Activated CD8-positive, alpha-beta memory T cell treated with anti-CD3 and anti-CD28 coated beads for 4 hours (primary cell): ENCODE measurements around the gene GLS.
"Not testable (repeated sequence)": the region's sequence is repeated elsewhere in the genome, so short reads cannot be mapped to it uniquely, and the experiment has no call there.

Experiments
- DNase-seq, 2 donors: peaks; one replicate each; pipeline ENCODE4 v3.0.0-alpha.2; 2020; ENCODE audit warnings: low read depth in 2 of 2

Gene GLS

DNA sequence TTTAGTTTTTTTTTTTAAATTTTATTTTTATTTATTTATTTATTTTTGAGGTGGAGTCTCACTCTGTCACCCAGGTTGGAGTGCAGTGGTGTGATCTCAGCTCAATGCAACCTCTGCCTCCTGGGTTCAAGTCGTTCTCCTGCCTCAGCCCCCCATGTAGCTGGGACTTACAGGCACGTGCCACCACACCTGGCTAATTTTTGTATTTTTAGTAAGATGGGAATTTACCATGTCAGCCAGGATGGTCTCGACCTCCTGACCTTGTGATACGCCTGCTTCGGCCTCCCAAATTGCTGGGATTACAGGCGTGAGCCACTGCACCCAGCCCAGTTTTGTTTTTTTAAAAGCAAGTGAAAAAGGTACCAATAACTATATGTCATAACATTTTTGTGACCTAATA, 5.2 kb downstream of the GLS start:
- not testable (repeated sequence) for DNase-seq

DNA sequence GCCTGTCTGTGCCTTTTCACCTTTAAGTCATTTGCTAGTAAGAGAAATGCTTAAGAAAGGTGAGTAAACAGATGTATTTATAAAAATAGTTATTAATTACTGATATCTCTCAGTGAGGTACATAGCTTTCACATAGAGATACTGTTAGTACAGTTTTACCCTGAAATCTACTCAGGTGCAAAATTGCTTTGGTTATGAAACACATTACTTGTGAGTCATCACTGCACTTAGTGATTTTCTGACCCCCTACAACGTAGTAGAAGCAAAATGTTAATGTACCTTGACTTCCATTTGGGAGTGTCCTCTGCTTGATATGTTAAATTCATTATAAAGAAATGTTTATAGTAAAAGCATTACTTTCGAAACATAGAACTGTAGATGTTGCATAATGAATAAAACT, 6.5 kb downstream of the GLS start:
- no peak for DNase-seq

DNA sequence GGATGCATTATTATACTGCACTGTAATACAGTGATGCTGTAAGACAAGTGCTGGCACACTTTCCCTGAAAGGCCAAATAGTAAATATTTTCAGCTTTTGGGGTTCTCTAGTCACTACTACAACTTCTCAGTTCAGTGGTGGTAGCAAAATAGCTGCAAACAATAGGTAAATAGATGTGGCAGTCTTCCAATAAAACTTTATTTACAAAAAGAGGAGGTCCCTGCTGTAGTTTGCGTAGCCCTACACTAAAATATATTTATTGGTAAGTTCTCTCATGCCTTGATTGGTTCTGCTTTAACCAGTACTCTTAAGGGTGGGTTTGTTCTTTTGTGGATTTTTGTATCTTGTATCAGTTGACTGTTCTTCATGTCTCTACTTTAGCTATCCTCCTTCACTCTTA, 7.8 kb downstream of the GLS start:
- no peak for DNase-seq

DNA sequence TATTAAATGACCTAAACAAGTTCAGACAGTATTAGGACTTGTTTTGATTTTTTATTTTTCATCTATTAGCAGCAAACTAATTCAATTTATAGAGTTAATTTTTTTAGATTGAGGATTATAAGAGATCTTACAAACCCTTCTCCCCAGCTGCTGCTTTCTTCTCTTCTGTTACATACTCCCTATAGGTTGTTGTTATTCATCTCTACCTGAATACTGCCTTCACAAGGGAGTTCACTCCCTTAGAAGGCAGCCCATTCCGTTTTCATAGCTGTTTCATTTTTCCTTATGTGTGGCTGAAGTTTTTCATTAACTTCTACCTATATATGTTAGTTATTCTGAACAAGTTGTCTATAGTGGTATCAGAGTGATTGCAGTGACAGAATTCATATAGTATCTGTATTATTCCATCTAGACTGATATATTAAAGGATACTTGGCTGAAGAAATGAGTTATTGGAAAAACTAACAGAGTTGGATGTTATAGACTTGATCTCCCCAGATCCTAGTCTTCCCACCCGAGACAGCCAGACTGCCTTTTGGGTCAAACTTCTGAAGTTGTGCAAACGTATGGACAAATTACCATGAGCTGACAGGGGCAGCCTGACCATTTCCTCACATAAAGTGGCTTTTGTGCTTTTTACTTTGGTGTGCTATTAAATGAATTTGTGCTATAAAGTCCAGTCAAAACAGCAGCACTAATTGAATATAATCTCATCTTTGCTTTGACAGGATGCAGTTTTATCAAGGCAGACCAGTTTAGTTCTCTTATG, 8.7 kb downstream of the GLS start:
- no peak for DNase-seq

DNA sequence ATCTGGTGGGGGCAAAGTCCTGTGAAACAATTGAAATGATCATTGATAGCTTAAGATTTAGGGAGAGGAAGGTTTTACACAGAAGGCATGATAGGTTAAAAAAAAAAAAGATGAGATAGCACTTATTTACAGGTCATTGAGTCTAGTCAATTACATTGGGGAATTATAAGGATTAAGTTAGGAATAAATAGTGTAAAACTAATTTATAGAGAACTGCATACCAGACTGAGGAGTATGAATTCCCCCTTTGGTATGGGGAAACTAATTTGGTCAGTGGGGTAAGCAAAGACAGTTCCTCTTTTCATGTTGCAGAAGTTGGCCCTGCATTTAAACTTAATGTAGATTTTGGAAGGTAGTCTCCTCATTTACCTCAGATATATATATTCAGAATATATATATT, 10.8 kb downstream of the GLS start:
- DNase-seq = no peak

DNA sequence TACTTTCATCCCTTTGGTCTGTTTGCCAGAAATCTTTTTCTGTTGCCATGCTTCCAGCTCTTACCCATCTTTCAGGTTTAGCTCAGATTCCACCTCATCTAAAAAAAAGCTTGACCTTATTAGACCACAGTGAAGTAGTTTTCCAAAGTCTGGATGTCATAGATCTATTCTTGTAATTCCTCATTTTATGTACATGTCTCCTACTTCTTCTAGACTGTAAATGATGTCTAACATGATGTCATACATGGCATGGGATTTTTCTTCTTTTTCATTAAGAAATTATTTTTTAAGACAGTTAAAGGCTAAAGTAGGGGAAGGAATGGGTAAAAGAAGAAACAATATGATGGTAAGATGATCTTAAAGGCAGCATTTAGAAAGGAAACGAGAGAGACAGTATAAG, 11.3 kb downstream of the GLS start:
- DNase-seq = no peak

DNA sequence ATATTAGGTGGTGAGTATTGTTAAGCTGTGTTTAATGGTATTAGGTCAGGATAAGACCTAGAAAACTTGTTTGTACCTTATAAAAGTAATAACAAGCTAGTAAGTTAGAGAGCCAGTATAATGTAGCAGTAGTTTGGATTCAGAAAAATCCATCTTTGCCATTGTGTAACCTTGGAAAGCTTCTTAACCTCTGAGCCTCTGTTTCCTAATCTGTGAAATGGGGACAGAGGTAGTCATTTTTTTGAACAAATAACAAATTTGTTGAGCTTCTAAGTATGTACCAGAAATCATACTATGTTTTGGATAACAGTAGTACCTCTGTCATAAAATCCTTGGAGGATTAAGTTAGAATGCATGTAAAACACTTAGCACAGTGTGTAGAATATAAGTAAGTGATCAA, 12.5 kb downstream of the GLS start:
- DNase-seq = no peak

DNA sequence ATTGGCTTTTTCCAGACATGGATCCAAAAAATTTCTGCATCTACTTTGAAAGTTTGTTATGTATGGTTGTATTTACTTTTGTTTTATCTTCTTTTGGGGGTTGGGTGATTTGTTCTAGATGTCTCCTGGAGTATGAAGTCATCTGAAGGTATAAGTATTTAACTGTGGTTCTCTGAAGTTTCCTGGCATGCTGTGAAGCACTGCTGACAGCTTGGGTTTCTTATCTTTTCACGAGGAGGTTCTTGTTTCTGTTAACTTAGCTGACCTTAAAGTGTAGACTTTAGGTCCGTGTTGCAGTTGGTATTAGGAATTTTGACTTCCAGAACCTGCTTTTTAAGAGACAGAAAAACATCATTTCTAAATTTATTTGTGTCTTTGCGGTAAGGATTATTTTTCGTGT, 15.9 kb downstream of the GLS start:
- no peak for DNase-seq

DNA sequence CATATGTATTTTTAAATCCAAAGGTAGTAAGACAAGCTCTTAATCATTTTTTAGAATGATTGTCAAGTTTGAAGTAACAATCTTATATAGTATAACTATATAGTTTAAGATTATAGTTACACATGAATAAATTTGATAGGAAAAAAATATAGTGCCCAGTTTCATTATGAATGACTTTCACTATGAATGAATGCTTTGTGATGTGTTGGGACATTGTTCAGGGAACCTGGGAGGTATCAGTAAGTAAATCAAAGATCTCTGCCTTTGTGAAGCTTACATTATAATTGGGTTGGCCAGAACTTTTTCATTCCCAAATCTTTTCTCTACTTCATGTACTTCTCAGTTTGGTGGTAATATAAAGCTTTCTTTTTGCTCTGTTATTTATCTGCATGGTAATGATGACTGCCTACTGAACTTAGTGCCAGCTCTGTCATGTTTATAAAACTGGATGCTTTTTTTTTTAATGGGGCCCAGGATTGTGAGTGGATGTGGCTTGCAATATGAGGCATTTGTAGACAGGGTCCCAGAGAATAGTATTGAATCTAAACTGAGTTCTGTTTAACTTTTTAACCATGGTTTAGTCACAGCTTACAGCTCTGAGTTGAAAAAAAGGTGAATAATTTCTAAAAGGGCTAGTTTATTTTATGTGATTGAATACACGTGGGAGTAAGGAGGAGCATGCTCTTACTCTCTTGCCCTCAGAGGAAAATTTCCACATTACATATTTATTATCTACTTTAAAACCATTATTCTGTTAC, 23.3 kb downstream of the GLS start:
- no peak for DNase-seq

DNA sequence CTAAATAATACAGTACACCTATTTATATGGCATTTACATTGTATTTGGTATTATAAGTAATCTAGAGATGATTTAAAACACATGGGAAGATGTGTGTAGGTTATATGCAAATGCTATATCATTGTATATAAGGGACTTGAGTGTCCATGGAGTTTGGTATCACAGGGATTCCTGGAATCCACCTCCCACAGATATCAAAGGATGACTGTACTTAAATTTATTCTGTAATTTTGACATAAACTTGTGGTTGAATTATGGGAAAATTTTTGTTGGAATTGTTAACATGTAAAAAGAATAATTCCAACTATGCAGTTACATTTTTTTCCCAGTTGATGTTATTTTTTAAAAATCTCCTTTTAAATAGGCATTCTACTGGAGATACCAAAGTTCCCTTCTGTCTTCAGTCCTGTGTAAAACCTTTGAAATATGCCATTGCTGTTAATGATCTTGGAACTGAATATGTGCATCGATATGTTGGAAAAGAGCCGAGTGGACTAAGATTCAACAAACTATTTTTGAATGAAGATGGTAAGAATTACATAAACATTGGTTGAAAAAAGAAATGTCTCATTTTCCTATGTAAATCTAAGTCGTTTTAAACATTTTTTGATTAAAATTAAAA, 24.1 kb downstream of the GLS start:
- no peak for DNase-seq

DNA sequence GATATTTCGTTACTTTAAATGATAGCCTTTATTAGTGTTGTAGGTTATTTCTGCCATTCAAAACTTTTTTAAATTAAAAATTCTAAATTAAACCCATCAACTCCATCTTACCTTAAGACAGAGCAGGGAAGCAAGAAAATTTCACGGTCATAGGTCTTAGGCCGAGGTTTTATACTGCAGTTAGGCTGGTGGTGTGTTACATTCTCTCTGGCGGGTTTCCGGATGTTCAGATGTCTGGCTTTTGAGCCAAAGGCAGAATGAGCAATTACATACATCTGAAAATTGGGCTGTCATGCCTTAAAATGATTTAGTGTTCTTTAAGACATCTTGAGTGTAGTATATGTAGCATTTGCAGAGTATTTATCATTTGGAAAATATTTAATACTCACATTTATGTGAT, 27.9 kb downstream of the GLS start:
- no peak for DNase-seq

DNA sequence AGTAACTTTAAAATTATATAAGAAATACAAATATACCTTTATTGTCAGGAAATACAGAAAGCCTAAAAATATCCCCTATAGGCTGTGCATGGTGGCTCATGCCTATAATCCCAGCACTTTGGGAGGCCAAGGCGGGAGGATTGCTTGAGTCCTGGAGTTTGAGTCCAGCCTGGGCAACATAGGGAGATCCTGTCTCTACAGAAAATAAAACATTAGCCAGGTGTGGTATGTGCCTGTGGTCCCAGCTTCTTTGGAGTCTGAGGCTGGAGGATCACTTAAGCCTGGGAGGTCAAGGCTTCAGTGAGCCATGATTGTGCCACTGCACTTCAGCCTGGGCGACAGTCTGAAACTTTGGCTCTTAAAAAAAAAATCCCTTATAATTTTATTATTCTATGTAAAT, 29.1 kb downstream of the GLS start:
- no peak for DNase-seq

DNA sequence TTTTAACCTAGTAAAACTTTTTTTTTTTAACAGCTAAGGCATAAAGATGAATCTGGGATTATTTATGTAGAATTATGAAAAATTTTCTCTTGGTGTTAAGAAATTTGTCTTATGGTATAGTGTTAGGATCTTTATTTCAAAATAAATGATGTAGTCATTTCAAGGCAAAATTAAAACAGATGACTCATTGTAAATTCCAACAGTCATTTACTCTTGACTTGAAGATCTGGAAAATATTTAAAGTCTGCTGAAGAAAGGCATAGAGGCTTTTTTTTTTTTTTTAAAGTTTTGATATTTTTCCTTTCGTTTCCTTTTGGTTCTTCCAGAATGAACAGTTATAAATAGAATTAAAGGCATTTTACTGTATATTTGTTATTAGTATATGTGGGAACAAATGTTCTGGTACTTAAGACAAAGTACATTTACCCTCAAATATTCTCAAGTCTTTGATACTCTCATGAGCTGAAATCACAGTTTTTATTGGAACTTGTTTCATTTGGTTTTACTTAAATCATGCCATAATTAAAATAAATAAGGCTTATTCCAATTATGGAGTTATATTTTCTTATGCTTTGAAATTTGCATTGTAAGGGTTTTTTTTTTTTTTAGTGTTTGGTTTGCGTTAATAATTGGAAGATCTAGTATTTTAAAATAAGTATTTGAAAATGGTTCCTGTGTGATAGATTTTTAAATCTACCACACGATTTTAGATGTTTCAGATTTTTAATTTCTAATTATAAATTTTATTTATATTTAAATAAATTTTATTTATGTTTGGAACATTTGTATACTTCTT, 29.9 kb downstream of the GLS start:
- no peak for DNase-seq

DNA sequence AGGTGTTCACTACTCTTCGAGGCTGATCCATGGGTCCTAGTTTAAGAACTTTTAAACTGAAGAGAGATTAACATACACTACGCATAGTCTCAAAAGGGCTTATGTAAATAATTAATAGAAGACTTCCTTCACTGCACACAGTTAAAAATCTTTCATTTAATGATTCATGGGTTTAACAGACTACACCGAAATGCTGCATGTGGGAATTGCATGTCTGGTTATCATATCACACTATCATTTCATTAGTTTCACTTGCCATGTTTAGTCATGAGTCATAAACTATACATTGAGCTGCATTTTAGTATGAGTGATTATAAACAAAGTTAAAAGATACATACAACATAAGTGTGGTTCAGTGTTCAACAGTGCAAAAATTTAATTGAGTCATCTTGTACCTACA, 31.2 kb downstream of the GLS start:
- DNase-seq = no peak

DNA sequence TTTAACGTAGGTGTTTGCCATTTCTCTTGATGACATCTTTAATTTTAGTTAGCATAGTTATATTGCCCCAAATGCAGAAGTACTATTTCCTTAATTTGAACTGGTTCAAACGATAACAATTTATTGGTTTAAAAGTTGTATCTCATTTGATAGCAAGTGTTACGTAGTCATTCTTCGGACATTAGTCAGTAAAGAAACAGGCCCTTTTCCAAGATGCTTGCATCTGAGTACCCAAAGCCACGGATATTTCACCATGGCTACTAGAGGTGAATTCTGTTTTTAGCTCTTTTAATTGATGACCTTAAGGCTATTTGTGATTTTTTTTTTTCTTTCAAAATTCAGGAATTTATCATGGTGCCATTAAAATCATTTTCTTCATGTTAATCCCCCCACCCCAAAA, 32.1 kb downstream of the GLS start:
- DNase-seq = no peak

DNA sequence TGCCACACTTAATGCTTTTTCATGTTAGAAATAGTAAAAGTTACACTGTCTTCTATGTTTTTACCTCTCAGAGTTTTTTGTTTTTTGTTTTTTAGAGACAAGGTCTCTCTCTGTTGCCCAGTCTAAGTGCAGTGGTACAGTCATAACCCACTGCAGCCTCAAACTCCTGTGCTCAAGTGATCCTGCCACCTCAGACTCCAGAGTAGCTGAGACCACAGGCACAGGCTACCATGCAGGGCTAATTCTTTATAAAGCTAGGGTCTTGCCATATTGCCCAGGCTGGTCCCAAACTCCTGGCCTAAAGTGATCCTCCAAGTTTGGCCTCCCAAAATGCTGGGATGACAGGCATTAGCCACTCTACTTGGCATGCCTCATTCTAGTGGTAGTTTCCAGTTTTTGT, 33.1 kb downstream of the GLS start:
- no peak for DNase-seq

DNA sequence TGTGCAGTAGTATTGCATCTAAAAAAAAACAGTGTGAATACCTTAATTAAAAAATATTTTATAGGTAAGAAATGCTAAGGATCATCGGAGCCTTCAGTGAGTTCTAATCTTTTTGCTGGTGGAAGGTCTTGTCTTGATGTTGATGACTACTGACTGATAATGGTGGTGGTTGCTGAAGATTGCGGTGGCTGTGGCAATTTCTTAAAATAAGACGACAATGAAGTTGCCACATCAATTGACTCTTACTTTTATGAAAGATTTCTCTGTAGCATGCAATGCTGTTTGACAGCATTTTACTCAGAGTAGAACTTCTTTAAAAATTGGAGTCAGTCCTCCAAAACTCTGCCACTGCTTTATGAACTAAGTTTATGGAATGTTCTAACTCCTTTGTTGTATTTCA, 36.2 kb downstream of the GLS start:
- no peak for DNase-seq

DNA sequence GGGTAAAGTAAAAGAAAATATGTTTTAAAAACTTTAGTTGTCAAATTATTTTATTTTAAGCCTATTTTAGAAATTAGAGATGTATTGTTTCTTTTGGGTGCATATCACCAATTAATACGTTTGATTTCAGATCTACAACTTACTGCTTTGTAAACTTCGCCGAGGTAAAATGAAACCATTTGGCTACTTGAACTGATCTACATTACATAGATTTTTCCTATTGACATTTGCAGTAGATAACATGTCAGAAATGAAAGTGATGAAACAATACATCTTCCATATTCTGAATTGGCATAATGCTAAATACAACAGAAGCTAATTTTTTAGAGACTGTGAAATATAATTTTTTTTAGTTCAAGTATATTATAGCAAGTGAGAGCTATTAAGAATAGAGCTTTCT, 39.5 kb downstream of the GLS start:
- DNase-seq = no peak

DNA sequence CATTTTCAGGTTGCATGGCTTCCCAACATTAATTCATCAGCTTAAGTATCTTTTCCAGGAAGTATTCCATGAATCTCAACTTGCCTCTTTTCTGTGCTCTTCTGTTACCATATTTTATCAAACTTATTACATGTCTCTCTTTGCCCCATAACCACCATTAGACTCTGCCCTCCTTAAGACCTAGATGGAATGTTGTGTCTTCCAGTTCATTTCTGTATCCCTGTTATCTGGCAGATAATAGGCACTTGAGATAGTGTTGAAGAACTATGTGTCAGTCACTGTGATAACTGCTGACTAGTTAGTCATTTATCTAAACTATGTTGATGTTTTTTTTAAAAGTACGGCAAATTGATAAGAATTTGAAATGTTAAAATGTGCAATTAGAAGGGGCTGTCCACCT, 41.8 kb downstream of the GLS start:
- no peak for DNase-seq

DNA sequence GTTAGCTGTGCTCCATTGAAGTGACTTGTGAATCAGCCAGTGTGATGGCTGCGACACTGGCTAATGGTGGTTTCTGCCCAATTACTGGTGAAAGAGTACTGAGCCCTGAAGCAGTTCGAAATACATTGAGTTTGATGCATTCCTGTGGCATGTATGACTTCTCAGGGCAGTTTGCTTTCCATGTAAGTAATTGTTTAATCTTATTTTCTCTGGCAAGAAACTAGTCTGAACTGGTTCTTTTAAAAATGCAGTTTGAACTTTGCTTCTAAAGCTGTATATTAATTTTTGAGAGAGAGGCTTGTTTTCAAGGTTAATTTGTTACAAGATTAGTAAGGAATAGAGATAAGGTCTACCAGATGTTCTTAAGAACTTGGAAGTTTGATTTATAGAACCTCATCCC, 46.7 kb downstream of the GLS start:
- DNase-seq = no peak

DNA sequence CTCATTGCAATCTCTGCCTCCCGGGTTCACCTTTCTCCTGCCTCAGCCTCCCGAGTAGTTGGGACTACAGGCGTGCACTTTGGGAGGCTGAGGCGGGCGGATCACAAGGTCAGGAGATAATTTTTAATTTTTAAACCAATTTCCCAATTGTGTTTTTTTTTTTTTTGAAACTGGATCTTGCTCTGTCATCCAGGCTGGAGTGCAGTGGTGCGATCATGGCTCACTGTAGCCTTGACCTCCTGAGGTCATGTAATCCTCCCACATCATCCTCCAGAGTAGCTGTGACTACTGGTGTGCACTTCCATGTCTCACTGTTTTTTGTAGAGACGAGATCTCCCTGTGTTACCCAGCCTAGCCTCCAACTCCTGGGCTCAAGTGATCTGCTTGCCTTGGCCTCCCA, 49.3 kb downstream of the GLS start:
- DNase-seq = no peak

DNA sequence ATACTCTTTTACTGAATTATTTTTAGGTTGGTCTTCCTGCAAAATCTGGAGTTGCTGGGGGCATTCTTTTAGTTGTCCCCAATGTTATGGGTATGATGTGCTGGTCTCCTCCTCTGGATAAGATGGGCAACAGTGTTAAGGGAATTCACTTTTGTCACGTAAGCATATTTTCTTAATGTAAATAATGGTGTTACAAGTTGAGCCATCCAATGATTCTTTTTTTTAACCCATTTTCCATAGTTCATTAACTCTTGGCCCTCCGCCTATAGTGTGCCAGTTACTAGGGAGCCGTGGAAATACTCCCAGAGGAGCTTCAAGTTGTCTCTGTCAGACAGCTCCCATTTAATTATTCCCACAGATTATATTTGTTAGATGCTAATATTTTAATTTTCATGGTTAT, 49.8 kb downstream of the GLS start:
- no peak for DNase-seq
